GM19035 (cell line): Measurements from ENCODE around the gene SH3RF1.
A peak's percentile ranks its signal among the peaks of the same experiment; 100 is the strongest.

Experiments used
- ATAC-seq: cut with Tn5 transposase; IDR thresholded peaks from one replicate; pipeline ENCODE4 v1.9.1; 2021; ENCODE audit not compliant: unreplicated experiment

SH3RF1 gene

GRCh38 chr4:169080981-169081380, 189.8 kb downstream of the SH3RF1 start:
- no peak for ATAC-seq

DNA sequence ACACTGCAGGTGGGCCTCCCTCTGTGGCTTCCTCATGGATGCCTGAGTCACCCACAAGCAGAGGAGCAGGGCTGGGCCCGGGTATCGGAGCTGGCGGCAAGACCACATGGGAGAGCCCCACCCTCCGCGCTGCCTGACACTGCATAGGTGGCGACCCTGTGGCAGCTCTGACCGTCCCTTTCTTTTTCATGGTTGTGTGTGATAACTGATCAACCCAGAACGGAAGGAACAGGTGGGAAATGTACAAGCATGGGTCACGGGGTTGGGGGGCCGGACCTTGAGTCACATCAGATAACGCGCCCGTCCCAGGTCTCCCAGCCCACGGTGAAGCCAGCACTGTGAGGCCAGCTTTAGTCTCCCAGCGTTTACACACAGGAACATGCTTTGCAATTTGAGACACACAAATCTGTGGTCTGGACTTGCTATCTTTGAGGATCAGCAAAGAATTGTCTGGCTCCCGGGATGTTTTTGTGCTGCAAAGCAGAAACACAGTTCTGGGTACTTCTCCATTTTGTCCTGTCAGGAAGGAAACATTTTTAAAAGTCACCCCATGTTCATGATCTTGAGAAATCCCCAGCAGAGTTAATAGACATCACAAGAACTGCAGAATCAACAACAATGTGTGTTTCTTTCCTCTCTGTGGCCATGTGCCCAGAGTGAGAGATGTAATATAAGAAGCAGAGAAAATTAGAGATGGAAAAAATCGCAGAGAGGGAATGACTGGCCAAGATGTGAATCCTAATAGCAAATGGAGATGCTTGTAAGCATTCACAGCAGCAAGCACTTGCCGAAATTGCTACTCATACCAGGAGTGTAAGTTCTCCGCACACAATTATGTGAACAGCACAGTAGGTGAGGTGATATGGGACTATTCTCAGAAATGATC, 190.6 kb downstream of the SH3RF1 start:
- peak; percentile 76 for ATAC-seq

DNA sequence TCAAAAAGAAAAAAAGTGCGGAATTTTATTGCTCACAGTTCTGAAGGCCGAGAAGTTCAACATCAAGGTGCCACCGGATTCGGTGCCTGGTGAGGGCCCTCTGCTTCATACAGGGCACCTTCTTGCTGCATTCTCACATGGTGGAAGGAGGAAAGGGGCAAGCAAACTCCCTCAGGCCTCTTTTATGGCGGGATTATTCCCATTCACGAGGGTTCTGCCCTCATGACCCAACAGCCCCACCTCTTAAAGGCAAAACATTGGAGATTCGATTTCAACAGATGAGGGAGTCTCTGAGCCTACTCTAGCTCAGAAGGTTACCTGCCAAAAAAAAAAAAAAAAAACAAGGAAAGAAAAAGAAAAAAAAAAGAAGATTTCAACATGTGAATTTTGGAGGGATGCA, 196.6 kb downstream of the SH3RF1 start:
- ATAC-seq: no peak

GRCh38 chr4:169071747-169072146, 199.0 kb downstream of the SH3RF1 start:
- ATAC-seq: no peak

DNA sequence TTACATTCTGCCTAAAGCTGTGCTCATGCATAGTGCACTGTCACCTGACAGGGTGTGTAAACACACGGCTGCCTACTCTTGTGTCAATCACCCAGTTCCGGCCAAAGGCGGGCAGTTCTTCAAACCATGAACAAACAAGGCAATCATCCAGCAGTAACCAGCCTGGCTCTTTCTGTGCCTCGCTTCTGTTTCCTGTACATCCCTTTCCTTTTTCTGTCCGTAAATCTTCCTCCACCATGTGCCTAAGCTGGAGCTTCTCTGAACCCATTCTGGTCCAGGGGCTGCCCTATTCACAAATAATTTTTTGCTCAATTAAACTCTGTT, 199.9 kb downstream of the SH3RF1 start:
- no peak for ATAC-seq

DNA sequence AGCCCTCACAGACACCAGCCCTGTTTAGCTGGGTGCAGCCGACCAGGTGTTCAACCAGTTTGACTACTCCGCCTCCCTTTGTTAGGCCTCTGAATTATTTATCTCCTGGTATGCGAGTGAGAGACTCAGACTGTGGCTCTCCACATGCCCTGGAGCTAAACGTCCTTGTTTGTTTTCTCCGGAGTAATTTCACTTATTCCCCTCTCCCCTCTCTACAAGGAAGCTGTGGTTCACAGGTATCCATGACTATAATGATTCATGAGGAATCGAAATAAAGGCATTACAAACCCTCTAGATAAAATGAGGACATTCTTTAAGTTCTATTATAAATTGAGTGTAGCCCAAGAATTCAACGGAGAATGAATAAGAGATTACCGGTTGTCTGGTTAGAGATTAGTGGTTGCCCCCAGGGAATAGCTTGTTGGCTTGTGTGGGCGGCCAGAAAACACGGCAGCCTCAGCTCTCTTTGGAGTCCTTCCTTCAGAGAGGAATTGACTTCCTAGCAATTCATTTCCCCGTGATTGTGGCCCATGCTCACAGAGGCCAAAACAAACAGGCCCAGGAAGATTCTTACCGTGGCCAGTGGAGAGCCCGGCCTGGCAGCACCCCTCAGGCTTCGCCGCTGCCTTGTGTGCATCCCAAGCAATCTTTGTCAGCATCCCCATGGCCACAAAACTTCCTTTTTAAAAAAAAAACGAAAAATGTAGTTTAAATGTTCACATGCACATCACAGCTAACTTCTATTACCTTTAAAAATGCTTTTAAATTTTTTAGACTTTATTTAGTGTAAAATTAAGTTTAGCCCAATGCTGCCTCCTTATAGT, 200.5 kb downstream of the SH3RF1 start:
- ATAC-seq: no peak

- ATAC-seq: peak; percentile 77
These were observed 202.3 kb downstream of the SH3RF1 start for GRCh38 chr4:169068423-169068822.

DNA sequence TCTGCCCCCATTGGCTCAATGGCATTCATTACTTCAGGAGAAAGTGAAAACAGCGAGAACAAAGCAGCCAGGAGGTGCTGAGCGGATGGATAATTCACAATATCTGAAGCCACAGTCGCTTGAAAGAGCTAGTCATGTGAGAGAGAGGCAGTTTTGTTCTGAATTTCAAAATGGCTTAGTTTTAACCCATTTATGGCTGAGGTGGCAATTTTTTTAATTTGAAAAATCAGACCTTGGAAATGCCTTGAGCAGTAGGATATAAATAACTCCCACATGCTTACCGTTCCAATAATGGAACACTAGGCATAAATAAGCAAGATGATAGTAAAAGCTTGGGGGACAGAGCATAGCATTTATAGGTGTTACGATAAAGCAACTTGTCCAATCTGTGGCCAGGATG, 203.8 kb downstream of the SH3RF1 start:
- no peak for ATAC-seq

- no peak for ATAC-seq
These were observed 206.5 kb downstream of the SH3RF1 start for GRCh38 chr4:169064296-169064695.

DNA sequence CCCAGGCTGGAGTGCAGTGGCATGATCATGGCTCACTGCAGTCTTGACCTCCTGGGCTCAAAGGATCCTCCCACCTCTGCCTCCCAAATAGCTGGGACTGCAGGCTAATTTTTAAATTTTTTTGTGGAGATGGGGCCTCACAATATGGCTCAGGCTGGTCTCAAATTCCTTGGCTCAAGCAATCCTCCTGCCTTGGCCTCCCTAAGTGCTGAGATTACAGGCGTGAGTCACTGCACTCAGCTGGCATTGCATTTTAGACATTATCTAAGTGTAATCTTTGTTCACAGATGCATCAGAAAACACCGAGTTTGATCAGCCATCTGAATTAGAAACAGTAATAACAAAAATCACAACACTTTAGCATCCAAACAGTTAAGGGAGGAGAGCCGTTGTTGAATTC, 207.3 kb downstream of the SH3RF1 start:
- no peak for ATAC-seq

DNA sequence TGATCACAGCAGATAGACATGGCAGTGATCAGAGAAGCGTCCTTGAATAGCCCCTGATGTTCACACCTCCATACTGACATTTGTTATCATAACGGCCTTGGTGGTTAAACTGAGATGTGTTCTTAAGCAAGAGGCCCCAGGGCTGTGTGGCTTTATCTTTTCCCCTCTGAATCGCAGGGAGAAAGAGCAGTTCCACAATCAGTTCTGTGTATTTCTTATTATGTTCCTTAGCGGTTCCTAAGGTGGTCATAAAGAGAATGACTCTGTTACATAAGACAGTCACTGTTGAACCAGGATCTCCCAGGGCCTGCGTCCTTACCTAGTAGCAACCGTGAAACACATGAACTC, 207.9 kb downstream of the SH3RF1 start:
- ATAC-seq: no peak

- ATAC-seq: no peak
These were observed 209.4 kb downstream of the SH3RF1 start for GRCh38 chr4:169061386-169061785.

- ATAC-seq: no peak
These were observed 210.2 kb downstream of the SH3RF1 start for GRCh38 chr4:169060391-169061091.

- no peak for ATAC-seq
These were observed 211.2 kb downstream of the SH3RF1 start for GRCh38 chr4:169059306-169060211.

- no peak for ATAC-seq
These were observed 212.4 kb downstream of the SH3RF1 start for GRCh38 chr4:169058312-169058711.

- ATAC-seq: peak; percentile 62
These were observed 215.9 kb downstream of the SH3RF1 start for GRCh38 chr4:169054879-169055278.

DNA sequence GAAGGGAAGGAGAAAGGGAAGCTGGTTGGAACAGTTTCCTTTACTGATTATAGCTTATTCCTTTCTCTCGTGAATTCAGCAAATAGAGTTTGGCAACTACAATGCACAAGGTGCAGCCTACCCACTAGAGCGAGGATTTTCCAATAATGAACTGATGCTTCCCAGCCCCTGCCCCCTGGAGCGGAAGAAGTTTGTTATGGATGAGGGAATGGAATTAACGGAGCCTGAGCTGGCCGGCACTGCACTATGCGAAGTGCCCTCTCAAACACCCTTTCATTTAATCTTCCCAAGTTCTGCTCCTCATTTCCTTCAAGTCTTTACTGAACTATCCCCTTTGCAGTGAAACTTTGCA, 218.2 kb downstream of the SH3RF1 start:
- no peak for ATAC-seq

- ATAC-seq: no peak
These were observed 218.8 kb downstream of the SH3RF1 start for GRCh38 chr4:169051761-169052593.

GRCh38 chr4:169050881-169051760, 219.6 kb downstream of the SH3RF1 start:
- ATAC-seq: no peak
